Pulmonary artery endothelial cell (primary cell): ENCODE data around the gene NOD1. TPM values are rescaled to one million over a fixed set of nuclear protein-coding genes. Genes with fewer than 3 reads are reported as not detected.
"Not testable (repeated sequence)": the region's sequence is repeated elsewhere in the genome, so short reads cannot be mapped to it uniquely, and the experiment has no call there.

Source experiments
- DNase-seq: peaks from one replicate; pipeline ENCODE4 v3.0.0-alpha.2; 2011; ENCODE audit warnings: low read depth, low spot score
- total RNA-seq: library from RNA; depleted of rRNA; stranded (reverse); fragments of >200 nt; gene quantifications from 2 replicates; pipeline ENCODE4 v1.2.3, GENCODE V29; 2014

NOD1 gene
- total RNA-seq, 1 donor from 2014 or later = 16.6 TPM

DNA sequence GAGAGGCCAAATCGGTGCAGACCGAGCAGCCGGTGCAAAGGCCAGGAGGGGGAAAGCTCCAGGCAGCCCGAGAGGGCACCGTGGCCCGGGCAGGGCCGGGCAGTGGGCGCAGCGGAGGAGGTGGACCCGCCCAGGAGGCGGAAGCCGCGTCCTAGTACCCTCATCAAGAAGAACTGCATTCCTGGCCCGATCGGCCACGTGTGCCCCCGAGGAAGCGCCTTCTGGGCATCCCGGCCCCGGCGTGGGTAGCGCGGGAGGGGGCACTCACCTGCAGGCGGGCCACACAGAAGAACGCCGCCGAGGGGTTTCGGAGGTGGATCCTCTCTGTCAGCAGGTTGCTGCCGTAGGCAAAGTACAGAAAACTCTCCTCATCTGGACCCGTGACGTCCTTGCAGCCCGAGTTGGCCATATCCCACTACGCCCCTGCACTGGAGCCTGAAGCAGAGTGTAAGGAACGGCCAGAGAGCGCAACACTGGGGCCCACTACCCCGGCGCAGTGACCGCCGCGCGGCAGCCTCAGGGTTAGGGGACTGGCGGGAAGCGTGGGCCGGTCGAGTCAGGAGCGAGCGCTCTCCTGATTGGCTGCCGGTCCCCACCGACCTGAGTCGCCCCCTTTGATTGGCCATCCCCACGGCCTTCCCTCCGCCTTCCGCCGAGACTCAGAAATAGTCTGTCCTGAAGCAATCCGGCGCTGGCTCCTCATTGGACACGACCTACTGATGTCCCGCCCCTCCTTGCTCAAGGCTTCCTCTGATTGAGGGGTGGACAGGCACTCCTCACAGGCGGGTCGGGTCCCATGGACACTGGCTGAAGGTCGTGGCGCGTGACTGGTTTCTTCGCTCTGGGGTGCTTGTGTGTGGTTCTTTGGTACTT lies 26.0 kb upstream of the NOD1 start, which contains the start of gene GGCT:
Gene GGCT (minus strand): TSS at position 529 of the 873 bp plus-strand sequence. CDS start 120 bp downstream, at position 409.
- DNase-seq = peak; percentile 95

DNA sequence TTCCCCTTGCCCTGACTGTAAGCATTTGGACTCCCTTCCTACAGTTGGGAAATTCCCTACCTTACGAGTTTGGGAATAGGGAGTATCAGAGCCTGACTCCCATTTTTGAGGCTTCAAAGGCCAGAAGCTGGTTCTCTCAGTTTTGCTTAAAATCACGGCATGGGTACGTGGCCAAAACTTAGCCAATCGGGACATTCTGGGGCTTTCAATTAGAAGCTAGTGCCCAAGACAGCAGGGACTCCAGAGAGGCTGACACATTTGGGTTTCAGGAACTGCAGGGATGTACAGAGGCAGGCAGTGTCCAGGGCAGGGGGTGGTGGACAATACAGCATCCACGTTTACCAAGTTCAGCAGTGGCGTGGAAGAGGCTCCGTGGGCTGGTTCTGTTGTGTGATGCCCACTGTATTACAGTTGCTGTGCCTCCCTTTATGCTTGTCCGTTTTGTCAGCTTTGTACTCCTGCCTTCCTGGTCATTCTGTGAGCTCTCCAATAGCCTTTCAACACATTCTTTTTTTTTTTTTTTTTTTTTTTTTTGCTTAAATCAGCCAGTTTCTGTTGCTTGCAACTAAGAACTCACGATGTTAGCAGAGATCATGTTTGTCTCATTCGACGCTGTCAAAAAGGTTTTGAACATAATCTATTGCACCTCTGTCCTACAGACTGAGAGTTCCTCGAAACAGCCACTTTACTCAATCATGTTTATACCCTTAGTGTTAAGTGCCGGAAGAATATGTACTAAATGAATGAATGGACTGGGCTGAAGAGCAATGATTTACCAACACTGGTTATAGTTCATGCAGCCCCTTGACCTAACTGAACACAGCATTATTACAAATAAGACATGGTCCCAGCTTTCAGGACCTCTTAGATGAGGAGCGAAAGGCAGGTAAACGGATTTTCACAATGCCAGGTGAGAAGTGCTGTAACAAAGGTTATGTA lies 25.0 kb upstream of the NOD1 start:
- no peak for DNase-seq

DNA sequence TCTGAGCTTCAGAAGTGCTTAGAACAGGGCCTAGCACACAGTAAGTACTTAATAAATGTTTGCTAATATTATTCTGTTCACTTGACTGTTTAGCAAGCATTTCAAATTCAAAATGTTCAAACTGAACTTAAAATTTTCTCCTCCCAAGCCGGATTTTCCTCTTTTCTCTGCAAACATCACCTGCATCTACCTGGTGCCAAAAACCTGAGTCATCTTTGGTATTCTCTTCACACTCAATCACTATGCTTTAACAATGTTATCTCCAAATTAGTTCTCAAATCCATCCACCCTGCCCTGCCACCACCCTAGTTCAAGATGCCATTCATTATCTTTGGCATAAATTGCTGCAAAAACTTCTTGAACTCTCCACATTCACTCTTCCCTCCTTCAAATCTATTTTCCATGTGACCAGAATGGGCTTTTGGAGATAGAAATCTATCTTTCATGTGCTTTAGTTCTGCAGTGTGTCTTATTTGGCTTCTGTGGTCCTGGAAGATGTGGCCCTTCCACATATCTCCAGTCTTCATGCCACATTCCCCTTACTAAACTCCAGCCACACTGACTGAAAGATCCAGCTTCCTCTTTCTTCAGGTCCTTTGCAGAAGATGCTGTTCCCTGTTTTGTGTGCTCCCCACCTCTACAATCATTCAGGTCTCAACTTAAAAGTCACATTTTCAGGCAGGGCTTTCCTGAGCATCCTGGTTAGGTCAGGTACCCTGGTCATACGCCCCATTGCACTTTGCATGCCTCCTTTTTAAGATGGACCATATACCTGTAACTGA lies 24.1 kb upstream of the NOD1 start:
- DNase-seq = no peak

DNA sequence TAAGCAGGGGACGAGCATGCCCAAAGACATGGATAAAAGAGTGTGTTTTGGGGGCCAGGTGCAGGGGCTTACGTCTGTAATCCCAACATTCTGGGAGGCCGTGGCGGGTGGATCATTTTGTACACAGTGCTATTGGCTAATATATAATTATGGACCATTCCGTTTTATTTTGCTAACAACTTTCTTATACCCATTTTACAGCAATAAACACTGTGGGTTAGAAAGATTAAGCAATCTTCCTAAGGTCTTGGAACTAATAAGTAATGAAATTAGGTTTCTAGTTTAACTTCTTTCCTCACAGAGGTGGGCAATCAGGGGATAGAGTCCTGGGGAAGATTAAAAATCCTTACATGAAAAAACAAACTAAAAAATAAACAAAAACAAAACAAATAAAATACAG lies 22.7 kb upstream of the NOD1 start:
- no peak for DNase-seq

DNA sequence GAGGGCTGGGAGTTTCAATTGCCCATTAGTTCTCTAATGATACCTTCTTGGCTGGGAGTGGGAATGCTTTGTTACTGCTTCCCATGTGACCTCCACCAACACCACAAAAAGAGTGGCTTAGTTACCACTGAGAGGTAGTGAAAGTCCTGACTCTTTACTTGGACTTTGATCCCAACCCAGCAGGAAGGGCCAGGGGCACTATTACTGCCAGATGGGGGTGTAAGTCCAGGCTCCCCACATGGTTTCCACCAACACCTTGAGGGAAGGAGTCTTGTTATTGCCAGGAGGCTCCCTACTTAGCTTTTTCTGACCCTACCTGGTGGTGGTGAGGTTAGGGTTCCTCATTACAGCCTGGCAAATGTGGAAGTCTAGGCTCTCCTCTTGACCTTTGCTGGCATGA lies 14.6 kb upstream of the NOD1 start:
- DNase-seq = no peak

DNA sequence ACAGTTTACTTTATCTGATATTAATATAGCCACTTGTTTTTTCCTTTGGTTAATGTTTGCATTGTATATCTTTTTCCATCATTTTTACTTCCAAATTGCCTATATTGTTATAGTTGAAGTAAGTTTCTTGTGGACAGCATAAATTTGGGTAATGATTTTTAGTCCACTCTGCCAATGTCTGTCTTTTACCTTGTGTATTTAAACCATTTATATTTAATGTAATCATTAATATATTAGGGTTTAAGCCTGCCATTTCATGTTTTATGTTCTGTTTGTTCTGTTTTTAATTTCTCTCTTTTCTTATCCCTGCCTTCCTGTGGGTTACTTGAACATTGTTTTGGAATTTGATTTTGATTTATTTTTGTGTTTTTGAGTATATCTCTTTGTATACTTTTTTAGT lies 12.8 kb upstream of the NOD1 start:
- no peak for DNase-seq

DNA sequence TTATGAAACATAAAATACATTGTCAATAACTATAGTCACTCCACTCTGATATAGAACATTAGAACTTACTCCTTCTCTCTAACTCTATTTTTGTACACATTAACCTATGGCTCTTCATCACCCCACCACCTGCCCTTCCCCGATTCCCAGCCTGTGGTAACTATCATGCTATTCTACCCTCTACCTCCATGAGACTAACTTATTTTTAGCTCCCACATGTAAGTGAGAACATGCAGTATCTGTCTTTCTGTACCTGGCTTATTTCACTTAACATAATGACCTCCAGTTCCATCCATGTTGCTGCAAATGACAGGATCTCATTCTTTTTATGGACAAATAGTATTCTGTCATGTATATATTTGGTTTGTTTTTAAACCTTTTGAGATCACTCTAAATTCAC lies 8.8 kb upstream of the NOD1 start:
- DNase-seq = no peak

DNA sequence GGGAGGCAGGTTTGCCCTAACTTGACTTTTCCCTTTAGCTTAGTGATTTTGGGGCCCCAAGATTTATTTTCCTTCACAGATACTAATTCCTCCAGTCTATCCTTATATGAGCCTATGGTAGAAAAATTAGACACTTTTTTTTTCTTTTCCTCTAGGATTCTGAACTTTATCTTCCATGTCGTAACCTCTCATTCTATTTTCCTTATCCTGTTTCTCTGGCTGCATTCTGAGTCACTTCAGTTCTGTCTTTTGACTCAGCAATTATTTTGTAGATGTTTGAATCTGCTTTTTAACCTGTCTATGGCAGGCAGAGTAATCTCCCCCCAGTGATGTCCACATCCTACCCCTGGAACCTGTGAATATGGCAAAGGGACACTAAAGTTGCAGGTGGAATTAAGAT lies 7.1 kb upstream of the NOD1 start:
- no peak for DNase-seq

DNA sequence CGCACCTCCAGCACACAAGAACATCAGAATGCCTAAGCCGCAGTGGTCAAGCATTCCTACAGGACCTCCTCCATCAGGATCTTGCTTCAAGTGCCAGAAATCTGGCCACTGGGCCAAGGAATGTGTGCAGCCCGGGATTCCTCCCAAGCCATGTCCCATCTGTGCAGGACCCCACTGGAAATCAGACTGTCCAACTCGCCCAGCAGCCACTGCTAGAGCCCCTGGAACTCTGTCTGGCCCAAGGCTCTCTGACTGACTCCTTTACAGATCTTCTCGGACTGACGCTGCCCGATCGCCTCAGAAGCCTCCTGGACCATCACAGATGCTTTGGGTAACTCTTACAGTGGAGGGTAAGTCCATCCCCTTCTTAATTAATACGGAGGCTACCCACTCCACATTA lies 2.8 kb upstream of the NOD1 start:
- DNase-seq = not testable (repeated sequence)

DNA sequence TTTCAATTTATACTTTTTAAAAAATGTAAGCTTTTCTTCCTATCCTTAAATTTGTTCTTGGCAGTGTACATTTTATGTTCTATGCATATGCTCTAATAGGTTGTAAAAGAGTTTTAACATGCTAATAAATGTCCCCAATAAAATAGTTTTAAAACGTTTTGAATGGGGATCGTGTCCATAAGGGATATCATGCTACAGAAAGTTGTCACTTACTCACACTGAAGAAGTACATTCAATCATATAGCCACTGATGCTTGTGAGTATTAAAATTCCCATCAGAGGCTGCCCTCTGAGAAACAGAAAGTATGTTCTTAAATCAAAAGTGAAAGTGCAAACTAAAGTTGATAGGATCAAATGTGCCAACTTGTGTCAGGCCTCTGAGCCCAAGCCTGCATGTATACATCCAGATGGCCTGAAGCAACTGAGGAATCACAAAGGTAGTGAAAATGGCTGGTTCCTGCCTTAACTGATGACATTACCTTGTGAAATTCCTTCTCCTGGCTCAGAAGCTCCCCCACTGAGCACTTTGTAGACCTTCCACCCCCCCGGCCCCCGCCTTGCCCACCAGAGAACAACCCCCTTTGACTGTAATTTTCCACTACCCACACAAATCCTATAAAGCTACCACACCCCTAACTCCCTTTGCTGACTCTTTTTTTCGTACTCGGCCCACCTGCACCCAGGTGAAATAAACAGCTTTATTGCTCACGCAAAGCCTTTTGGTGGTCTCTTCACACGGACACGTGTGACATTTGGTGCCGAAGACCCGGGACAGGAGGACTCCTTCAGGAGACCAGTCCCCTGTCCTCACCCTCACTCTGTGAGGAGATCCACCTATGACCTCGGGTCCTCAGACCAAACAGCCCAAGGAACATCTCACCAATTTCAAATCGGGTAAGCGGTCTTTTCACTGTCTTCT lies 877 bp upstream of the NOD1 start:
- DNase-seq = no peak

DNA sequence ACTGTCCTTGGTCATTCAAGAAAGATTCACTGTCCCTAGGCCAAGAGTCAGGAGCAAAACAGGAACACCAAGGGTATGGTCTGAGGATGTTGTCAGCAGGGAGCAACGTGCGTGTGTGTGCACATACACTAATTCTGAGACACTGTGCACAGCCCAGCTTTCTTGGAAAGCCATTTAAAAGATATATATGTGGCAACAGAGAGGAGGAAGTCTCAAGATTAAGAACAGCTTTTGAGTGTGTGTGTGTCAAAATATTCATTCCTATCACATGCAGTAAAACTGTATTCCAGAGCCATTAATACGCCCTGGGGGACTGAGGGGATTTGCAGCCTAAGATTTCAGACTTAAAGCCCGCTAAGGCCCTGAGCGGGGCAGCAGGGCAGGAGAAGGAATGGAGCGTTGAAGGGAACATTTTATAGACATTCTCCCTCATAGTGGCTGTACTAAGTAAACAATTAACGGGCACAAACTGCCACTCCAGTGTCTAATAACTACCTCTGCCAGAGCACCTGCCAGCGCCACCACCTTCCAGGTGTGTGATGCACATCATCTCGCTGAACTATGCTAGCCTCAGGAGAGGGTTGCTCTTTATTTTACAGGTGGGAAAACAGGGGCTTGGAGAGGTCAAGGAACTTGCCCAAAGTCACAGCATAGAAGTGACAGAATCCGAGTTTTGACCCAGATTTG lies 2.0 kb downstream of the NOD1 start:
- no peak for DNase-seq

DNA sequence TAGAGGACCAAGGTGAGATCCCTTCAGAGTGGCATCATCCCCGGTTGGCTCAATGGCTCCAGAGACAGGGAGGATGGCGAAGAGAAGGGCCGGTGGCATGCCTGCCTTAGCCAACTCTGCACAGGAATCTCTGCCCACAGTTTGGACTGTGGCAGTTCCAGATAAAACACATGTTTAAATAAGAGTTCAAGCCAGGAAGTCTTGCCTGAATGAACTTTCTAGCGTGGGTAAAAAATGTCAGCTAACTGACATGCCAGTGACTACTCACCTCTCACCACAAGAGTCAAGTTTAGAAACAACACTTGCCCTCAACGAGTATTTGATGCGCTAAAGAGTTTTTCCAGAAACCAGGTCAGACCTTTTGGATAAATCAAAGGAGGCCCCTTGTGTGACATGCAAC lies 3.0 kb downstream of the NOD1 start:
- no peak for DNase-seq

DNA sequence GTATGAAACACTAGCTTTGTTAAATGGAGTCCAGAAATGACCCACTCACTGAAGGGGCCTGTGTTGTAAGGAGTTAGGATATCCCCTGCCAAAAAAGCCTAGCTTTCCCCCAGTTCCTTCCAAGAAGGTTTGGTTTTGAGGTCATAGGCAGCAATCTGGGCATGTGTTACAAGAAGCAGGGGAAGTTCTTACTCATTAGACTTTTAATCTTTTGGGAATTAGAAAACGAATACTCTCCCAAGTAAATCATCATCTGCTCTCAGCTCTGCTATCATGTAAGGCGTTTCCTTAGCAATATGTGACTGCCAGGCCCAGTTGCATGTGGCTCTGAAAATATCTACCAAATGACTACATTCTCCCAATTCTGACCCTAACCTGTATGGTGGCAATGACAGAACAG lies 3.7 kb downstream of the NOD1 start:
- DNase-seq = no peak

DNA sequence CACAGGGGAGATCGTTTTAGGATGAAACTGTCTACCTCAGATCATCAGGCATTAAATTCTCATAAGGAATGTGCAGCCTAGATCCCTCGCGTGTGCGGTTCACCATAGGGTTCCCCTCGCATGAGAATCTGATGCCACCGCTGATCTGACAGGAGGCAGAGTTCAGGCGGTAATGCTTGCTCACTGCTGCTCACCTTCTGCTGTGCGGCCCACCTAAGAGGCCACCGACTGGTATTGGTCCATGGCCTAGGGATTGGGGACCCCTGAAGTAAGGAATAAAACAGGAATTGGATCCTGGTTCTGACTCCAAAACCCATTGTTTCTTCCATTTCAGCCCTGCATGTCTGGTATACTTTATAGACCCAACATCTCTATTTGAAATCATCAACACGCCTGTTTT lies 4.1 kb downstream of the NOD1 start:
- no peak for DNase-seq

DNA sequence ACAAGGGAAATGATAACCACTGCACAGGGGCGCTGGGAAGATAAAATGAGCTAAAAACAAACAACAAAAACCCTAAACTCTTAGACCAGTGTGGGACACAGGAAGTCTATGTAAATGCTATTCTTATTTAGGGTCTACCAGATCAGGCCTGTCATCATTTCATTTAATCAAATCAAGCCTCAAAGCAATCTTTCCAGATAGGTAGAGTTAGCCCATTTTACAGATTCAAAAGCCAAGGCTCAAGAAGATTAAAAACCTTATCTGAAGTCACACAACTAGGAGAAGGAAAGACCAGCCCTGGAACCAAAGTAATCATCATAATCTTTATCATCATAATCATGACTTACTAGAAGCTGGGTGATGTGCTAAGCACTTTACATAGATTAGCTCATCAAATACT lies 4.7 kb downstream of the NOD1 start:
- no peak for DNase-seq

DNA sequence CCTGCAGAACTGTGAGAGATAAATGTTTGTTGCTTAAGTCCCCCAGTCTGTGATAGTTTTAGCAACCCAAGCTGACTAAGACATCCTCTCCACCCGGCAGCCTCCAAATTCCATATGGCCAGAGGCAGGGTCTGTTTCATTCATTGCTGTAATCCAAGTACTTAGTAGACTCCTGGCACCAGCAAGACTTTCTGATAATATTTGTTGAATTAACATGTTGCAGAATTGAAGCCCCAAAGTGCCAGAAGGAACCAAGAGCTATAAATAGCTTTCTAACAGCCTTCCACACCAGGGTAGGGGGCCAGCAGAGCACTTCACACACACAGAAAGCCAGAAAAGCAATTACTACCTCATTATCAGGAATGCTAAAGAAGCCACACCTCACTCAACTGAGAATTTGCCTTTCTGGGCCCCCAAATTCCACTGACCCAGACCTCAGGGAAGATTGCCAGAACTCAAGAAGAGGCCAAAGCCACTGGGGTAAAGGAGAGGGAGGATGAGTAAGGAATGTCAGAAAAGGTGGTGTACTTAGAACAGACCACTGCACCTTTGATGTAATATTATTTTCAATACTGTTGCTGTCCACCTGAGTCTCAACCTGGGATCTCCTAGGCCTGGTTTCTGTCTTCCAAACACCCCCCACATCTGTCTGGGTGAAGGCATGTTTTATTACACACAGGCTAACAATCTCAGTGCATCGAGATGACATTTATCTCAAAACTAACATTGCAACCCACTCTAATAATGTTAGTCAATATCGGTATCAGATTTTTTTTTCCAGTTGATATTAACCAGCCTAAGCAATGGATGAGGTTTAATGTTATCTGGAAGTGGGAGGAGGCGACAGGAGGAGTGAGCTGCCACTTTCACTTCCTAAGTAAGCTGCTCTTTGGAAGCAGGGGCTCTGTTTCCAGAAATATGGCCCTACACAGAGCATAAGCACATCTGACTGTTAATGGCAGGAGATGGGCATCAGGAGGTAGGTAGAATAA lies 5.5 kb downstream of the NOD1 start:
- no peak for DNase-seq

DNA sequence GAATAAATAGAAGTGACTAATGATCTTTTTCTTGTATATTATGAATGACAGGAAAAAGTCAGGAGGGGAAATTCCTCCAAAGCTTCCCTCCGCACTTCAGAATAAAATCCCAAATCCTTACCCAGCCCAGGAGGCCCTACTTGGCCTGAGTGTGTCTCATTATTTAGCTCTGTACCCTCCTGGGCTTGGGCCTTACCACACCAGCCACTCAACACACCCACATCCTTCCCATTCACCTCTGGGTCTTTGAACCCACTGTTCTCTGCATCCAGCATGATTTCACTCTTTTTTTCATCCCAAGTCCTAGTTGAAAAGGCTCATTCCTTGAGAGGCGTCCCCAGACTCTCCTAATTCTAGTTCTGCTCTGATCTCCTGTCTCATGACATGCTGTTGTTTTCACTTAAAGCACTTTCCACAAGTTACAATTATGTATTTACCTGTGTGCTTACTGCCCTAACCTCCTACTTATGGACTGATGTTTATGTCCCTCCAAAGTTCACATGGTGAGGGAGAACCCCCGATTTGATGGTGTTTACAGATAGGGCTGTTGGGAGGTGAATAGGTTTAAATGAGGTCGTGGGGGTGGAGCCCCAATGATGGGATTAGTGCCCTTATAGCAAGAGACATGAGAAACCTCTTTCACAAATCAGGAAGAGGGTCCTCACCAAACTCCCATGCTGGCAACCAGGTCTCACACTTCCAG lies 6.4 kb downstream of the NOD1 start:
- no peak for DNase-seq

DNA sequence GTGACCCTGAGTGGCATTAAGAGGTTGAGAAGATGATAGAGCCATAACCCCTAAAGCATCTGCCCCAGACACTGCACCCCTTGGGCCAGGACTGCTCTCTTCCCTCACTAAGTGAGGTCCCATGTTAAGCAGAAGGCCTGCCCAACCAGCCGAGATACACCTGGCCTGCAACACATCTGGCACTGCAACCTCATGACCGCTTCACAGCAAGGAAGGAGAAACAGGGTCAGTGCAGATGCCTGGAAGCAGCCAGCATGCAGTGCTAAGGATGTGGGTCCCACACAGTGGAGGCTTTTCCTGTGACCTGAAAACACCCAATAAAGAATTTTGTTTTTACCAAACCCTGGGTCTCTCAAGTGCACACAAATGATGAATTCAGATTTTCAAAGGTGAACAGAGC lies 7.4 kb downstream of the NOD1 start:
- DNase-seq = no peak
